NCI-H146 treated with DMSO at 0.1 percent for 48 hours (cell line): ENCODE measurements around the gene FOXN3.

Experiments
- DNase-seq: peaks from one replicate; lab custom pipeline; 2025; ENCODE audit not compliant: unreplicated experiment; lab: John Stamatoyannopoulos, UW

The FOXN3 gene

GRCh38 chr14:89409961-89410360, 7.1 kb downstream of the FOXN3 start:
- DNase-seq = no peak

- no peak for DNase-seq
Measured at GRCh38 chr14:89408907-89409700, 7.9 kb downstream of the FOXN3 start.

GRCh38 chr14:89407856-89408255, 9.2 kb downstream of the FOXN3 start:
- no peak for DNase-seq

- no peak for DNase-seq
Measured at GRCh38 chr14:89406941-89407340, 10.1 kb downstream of the FOXN3 start.

GRCh38 chr14:89406361-89406760, 10.7 kb downstream of the FOXN3 start:
- no peak for DNase-seq

GRCh38 chr14:89405712-89406111, 11.3 kb downstream of the FOXN3 start:
- DNase-seq = no peak

- no peak for DNase-seq
Measured at GRCh38 chr14:89402363-89402762, 14.7 kb downstream of the FOXN3 start.

- no peak for DNase-seq
Measured at GRCh38 chr14:89401761-89402160, 15.3 kb downstream of the FOXN3 start.

GRCh38 chr14:89401241-89401640, 15.8 kb downstream of the FOXN3 start:
- DNase-seq = no peak

- no peak for DNase-seq
Measured at GRCh38 chr14:89400529-89400928, 16.5 kb downstream of the FOXN3 start.

- DNase-seq = no peak
Measured at GRCh38 chr14:89399594-89400068, 17.4 kb downstream of the FOXN3 start.

- DNase-seq = no peak
Measured at GRCh38 chr14:89399157-89399556, 17.9 kb downstream of the FOXN3 start.

- no peak for DNase-seq
Measured at GRCh38 chr14:89397569-89398230, 19.3 kb downstream of the FOXN3 start.

GRCh38 chr14:89394972-89395371, 22.1 kb downstream of the FOXN3 start:
- no peak for DNase-seq

- DNase-seq = no peak
Measured at GRCh38 chr14:89393222-89393745, 23.7 kb downstream of the FOXN3 start.

- no peak for DNase-seq
Measured at GRCh38 chr14:89392181-89392580, 24.9 kb downstream of the FOXN3 start.

- no peak for DNase-seq
Measured at GRCh38 chr14:89391556-89391955, 25.5 kb downstream of the FOXN3 start.

- no peak for DNase-seq
Measured at GRCh38 chr14:89391123-89391522, 25.9 kb downstream of the FOXN3 start.

GRCh38 chr14:89388853-89389252, 28.2 kb downstream of the FOXN3 start:
- no peak for DNase-seq

GRCh38 chr14:89387922-89388685, 28.9 kb downstream of the FOXN3 start:
- no peak for DNase-seq

- DNase-seq = no peak
Measured at GRCh38 chr14:89386212-89386886, 30.7 kb downstream of the FOXN3 start.
